Astrocyte of the cerebellum (primary cell): ENCODE results near the gene MOSPD3.
"Not testable (repeated sequence)": the region's sequence is repeated elsewhere in the genome, so short reads cannot be mapped to it uniquely, and the experiment has no call there.

ENCODE experiments used
- DNase-seq: peaks from one replicate; pipeline ENCODE4 v3.0.0-alpha.2; 2011; ENCODE audit warnings: low read depth
- H3K4me3 ChIP-seq: 2 replicates; pipeline ENCODE4 v1.5.1; 2011; ENCODE audit warnings: mild to moderate bottlenecking, low read depth, low read length, moderate library complexity
- in situ Hi-C: cut with HindIII; loops from 2 replicates; pipeline ENCODE4 v1.10.0; 2017; ENCODE audit warnings: low sequenced_read_pairs
- TF ChIP-seq, protein P1 (sequence below): IDR thresholded peaks from 2 replicates; pipeline ENCODE4 v1.5.1; 2012; ENCODE audit warnings: low read length, low read depth, moderate library complexity, mild to moderate bottlenecking; ENCODE audit errors: missing control alignments

The MOSPD3 gene

DNA sequence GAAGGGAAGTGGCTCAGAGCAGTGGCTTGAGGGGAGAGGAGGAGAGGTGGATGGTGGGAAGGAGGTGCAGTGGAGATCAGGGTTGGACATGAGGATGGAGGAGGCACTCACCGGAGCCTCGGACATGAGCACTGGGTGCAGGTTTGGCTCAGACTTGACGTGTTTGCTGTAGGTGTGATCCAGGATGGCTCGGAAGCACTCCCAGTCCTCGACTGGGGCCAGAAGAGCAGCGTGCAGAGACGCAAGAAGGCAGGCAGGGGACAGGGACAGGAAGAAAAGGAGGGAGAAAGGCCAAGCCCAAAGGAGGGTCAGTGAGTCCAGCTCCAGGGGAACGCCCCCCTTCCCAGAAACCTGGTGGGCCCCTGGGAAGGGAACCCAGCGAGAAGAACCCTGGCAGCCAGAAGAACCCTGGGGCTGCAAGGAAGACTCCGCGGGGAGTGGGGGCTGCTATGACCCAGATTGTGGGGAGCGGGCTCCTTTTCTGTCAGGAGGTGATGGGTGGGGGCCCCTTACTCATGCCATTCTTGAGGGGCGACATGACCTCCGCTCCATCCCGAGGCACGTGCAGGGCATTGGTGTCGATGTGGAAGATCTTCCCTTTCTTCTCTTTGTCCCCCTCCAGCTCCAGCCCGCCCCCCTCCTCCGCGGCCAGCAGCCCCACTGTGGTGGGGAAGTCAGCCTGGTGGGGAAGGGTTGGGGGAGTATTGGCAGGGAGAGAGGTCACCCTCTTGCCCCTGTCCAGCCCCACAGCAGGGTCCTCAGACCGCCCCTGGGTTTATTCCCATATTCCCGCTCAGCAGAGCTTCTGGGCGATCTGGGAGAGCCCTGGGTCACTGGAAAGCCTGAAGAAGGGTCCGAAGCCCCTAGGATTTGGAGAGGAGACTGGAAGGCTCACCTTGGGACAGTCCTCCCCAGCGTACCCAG is 42.8 kb downstream of the MOSPD3 start:
- no peak overlapping the region for H3K4me3 ChIP-seq
- in situ Hi-C loops, result no loop called here
- no peak for DNase-seq
- TF ChIP-seq, protein P1, sequence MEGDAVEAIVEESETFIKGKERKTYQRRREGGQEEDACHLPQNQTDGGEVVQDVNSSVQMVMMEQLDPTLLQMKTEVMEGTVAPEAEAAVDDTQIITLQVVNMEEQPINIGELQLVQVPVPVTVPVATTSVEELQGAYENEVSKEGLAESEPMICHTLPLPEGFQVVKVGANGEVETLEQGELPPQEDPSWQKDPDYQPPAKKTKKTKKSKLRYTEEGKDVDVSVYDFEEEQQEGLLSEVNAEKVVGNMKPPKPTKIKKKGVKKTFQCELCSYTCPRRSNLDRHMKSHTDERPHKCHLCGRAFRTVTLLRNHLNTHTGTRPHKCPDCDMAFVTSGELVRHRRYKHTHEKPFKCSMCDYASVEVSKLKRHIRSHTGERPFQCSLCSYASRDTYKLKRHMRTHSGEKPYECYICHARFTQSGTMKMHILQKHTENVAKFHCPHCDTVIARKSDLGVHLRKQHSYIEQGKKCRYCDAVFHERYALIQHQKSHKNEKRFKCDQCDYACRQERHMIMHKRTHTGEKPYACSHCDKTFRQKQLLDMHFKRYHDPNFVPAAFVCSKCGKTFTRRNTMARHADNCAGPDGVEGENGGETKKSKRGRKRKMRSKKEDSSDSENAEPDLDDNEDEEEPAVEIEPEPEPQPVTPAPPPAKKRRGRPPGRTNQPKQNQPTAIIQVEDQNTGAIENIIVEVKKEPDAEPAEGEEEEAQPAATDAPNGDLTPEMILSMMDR, result no peak

DNA sequence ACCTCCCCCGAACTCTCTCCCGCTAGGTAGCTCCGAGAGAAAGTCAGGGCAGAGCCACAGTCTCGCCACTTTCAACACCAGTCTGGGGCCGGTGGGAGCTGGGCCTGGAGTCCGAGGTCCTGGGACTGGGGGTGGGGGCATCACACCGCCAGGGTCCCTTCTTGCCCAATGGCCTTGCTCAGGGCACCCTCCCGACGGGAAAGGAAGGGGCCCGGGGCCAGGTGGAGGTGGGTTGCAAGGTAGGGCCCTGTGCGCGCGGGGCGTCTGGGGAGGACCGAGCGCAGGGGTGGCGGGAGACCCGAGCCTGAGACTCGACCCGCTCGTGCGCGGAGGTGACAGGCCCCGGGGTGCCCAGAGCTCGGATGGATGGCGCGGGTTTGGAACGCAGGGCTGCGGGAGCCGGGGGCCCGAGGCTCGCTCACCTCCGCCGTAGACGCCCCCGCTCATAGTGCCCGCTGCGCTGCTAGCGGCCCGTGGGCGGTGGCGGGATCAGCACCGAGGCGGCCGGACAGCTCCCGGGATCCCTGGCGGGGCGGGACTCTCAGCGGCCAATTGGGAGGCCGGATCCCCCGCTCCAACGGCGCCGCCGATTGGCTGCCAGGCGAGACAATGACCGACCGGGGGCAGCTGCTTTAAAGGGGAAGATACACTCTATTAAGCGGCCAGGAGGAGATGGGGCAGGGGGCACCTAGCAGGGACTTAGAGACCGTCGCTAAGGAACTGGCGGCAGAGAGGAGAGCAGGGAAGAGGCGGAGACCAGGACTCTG is 43.8 kb downstream of the MOSPD3 start, which contains the start of gene ACTL6B:
Gene ACTL6B (minus strand): TSS at position 541 of the 767 bp plus-strand sequence. CDS start 94 bp downstream, at position 447.
- TF ChIP-seq, protein P1, result no peak
- no peak for DNase-seq
- H3K4me3 ChIP-seq, result no peak within 1 kb of the TSS
- in situ Hi-C loops, result no loop called here

DNA sequence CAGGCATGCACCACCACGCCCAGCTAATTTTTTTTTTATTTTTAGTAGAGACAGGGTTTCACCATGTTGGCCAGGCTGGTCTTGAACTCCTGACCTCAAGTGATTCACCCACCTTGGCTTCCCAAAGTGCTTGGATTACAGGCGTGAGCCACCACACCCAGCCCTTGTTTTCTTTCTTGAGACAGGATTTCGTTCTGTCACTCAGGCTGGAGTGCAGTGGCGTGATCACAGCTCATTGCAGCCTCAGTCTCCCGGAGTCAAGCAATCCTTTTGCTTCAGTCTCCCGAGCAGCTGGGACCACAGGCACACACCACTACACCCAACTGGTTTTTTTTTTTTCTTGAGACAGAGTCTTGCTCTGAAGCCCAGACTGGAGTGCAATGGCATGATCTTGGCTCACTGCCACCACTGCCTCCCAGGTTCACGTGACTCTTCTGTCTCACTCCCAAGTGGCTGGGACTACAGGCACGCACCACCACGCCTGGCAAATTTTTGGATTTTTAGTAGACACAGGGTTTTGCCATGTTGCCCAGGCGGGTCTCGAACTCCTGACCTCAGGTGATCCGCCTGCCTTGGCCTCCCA is 49.9 kb downstream of the MOSPD3 start:
- DNase-seq, H3K4me3 ChIP-seq, in situ Hi-C loops: not testable (repeated sequence)
